AG04450 (cell line): ENCODE measurements around the gene PLOD2. TPM values are rescaled to one million over a fixed set of nuclear protein-coding genes. Genes with fewer than 3 reads are reported as not detected.

Experiments used
- CTCF ChIA-PET: fragments of 300-600, 350-600 bp; formaldehyde crosslinking; extraction: SDS; loops from one replicate; lab custom pipeline; 2022; ENCODE audit warnings: antibody characterized with exemption, inconsistent platforms; lab: Charles Lee
- POLR2A ChIA-PET: fragments of 350-600 bp; formaldehyde crosslinking; extraction: SDS; loops from one replicate; lab custom pipeline; 2021; ENCODE audit warnings: antibody characterized with exemption, inconsistent platforms; lab: Yijun Ruan, JAX
- DNase-seq: peaks from one replicate; pipeline ENCODE4 v3.0.0-alpha.2; 2011; ENCODE audit warnings: low read depth, low spot score
- H3K27ac ChIP-seq: one replicate; pipeline ENCODE4 v1.5.1; 2012; ENCODE audit warnings: low read depth, low read length, control low read depth
- H3K27me3 ChIP-seq: one replicate; pipeline ENCODE4 v1.6.0; 2012; ENCODE audit warnings: low read length; ENCODE audit not compliant: control insufficient read depth, insufficient read depth
- H3K4me3 ChIP-seq: 2 replicates; pipeline ENCODE4 v1.5.1; 2011; ENCODE audit warnings: mild to moderate bottlenecking, low read depth, low read length, control low read depth
- H3K9me3 ChIP-seq: 2 replicates; pipeline ENCODE4 v1.5.1; 2012; ENCODE audit warnings: low read length; ENCODE audit not compliant: control insufficient read depth, insufficient read depth
- CTCF ChIP-seq: IDR thresholded peaks from 2 replicates; pipeline ENCODE4 v1.5.1; 2011; ENCODE audit warnings: low read depth, low read length, control low read depth, inconsistent platforms
- polyA plus RNA-seq: library from polyadenylated mRNA; depleted of rRNA; stranded (reverse); fragments of >200 nt; gene quantifications from 2 replicates; pipeline ENCODE4 v1.2.3, GENCODE V29; 2011

Gene PLOD2
- polyA plus RNA-seq, 1 experiment: 88.9 TPM

- ChIA-PET CTCF (interaction anchor here (0.9 to 2.2 kb wide), 4 partner anchors 10 to 134 kb away, joined by 3 to 10 read pairs (median 6); no protein-coding TSS in a partner anchor), POLR2A (no interaction called here)
- no peak for DNase-seq
- Histone ChIP-seq H3K27ac (no peak overlapping the region), H3K4me3 (no peak overlapping the region), H3K9me3 (no peaks in the 10 kb centered on the region), H3K27me3 (no peaks in the 10 kb centered on the region)
- no peak for TF ChIP-seq CTCF
These were observed 38.8 kb upstream of the PLOD2 start for GRCh38 chr3:146199762-146200161.

GRCh38 chr3:146196789-146197188, 35.8 kb upstream of the PLOD2 start:
- no peaks in the 10 kb centered on the region for H3K9me3 ChIP-seq
- no peak overlapping the region for H3K4me3 ChIP-seq
- CTCF ChIA-PET: interaction anchor here (1.4 to 3.1 kb wide), 3 partner anchors 8 to 131 kb away, joined by 8 to 29 read pairs (median 19); no protein-coding TSS in a partner anchor
- no peak for DNase-seq
- TF ChIP-seq CTCF: no peak
- H3K27ac ChIP-seq: no peak overlapping the region
- no peaks in the 10 kb centered on the region for H3K27me3 ChIP-seq
- POLR2A ChIA-PET: interaction anchor here (0.6 kb wide), 1 partner anchor 40 kb away, joined by 5 read pairs; no protein-coding TSS in a partner anchor

DNA sequence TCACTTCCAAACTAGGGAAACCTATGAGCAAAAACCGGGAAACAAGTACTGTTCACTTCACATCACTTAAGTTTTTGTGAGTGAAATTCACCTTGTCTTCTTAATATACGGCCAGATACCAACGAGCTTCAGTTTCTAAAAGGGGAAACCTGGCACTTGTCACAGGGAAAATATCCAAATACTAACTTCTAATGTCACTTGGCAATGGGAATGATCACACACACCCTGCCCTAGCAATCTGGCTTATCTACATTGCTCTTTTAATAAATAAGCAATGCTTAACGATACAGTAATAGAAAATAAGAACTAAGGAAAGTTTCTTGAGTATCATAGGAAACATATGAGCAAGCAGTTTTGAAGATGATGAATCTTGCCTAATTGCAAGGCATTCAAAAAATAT, 34.6 kb upstream of the PLOD2 start:
- no peak overlapping the region for H3K27ac ChIP-seq
- no peak overlapping the region for H3K4me3 ChIP-seq
- H3K27me3 ChIP-seq: no peaks in the 10 kb centered on the region
- no peaks in the 10 kb centered on the region for H3K9me3 ChIP-seq
- DNase-seq: no peak
- POLR2A ChIA-PET: no interaction called here
- CTCF ChIA-PET: interaction anchor here (2.6 to 3.1 kb wide), 3 partner anchors 7 to 132 kb away, joined by 13 to 29 read pairs (median 19); no protein-coding TSS in a partner anchor
- no peak for TF ChIP-seq CTCF

GRCh38 chr3:146195030-146195429, 34.0 kb upstream of the PLOD2 start:
- no peak for DNase-seq
- no peaks in the 10 kb centered on the region for H3K9me3 ChIP-seq
- ChIA-PET CTCF (interaction anchor here (2.6 kb wide), 1 partner anchor 132 kb away, joined by 13 read pairs; no protein-coding TSS in a partner anchor), POLR2A (no interaction called here)
- no peaks in the 10 kb centered on the region for H3K27me3 ChIP-seq
- H3K27ac ChIP-seq: no peak overlapping the region
- no peak for TF ChIP-seq CTCF
- H3K4me3 ChIP-seq: no peak overlapping the region

DNA sequence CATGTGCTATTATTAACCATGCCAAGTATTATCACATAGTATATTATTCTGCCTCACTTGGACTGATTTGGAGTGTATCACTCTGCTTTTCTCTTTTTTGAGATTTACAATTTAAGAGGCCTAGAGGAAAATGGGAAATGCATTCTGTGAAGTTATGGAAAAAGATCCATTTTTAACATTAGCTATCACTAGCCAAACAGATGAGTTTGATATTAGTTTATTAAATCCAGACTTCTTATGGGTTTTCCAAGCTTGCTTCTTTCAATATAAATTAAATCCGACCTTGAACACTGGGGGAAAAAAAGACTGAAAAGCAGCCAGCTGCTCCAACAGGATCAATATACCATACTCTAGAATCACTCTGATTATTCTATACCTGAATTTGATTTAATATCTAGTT, 30.1 kb upstream of the PLOD2 start:
- DNase-seq: no peak
- Histone ChIP-seq H3K27me3 (no peaks in the 10 kb centered on the region), H3K9me3 (no peaks in the 10 kb centered on the region), H3K4me3 (no peak overlapping the region), H3K27ac (no peak overlapping the region)
- TF ChIP-seq CTCF: no peak
- CTCF ChIA-PET: interaction anchor here (0.5 to 5.1 kb wide), 20 partner anchors 14 to 447 kb away, joined by 3 to 270 read pairs (median 25); no protein-coding TSS in a partner anchor
- POLR2A ChIA-PET: interaction anchor here (2.1 kb wide), 1 partner anchor 136 kb away, joined by 9 read pairs; no protein-coding TSS in a partner anchor
